Liver (tissue), 9 donors: ENCODE results near the gene CCT7. TPM values are rescaled to one million over a fixed set of nuclear protein-coding genes. Genes with fewer than 3 reads are reported as not detected.

ENCODE experiments used
- DNase-seq: peaks from one replicate; pipeline ENCODE4 v3.0.0-alpha.2; 2017; ENCODE audit warnings: low spot score
- H3K27ac ChIP-seq, 2 donors: one replicate each; pipeline ENCODE4 v1.7.0; 2013; ENCODE audit warnings: inconsistent platforms in 2 of 2, low read length in 2 of 2, control low read depth in 1 of 2, low read depth in 1 of 2, mild to moderate bottlenecking in 1 of 2
- H3K27me3 ChIP-seq, 4 donors: one replicate each; pipeline versions ENCODE4 v1.6.1 to v1.7.0; 2013; ENCODE audit warnings: low read length in 3 of 4, inconsistent platforms in 1 of 4, mild to moderate bottlenecking in 1 of 4, moderate library complexity in 1 of 4; ENCODE audit not compliant: control insufficient read depth in 4 of 4, insufficient read depth in 4 of 4
- H3K36me3 ChIP-seq, 4 donors: one replicate each; pipeline versions ENCODE4 v1.6.1 to v1.7.0; 2013; ENCODE audit warnings: low read length in 3 of 4, mild to moderate bottlenecking in 3 of 4, low read depth in 1 of 4, moderate library complexity in 1 of 4; ENCODE audit not compliant: control insufficient read depth in 4 of 4, insufficient read depth in 3 of 4
- H3K4me1 ChIP-seq, 4 donors: one replicate each; pipeline versions ENCODE4 v1.6.1 to v1.7.0; 2013; ENCODE audit warnings: low read length in 3 of 4, mild to moderate bottlenecking in 3 of 4, moderate library complexity in 1 of 4; ENCODE audit not compliant: control insufficient read depth in 4 of 4, insufficient read depth in 4 of 4
- H3K4me3 ChIP-seq, 3 donors: one replicate each; pipeline versions ENCODE4 v1.6.1 to v1.7.0; 2013; ENCODE audit warnings: low read length in 3 of 3, control low read depth in 1 of 3, low read depth in 1 of 3, mild to moderate bottlenecking in 1 of 3
- H3K9ac ChIP-seq, 2 donors: one replicate each; pipeline ENCODE4 v1.7.0; 2013; ENCODE audit warnings: low read length in 2 of 2, mild to moderate bottlenecking in 2 of 2, moderate library complexity in 2 of 2, control low read depth in 1 of 2, low read depth in 1 of 2
- H3K9me3 ChIP-seq, 4 donors: one replicate each; pipeline versions ENCODE4 v1.6.1 to v1.7.0; 2013; ENCODE audit warnings: low read length in 3 of 4; ENCODE audit not compliant: control insufficient read depth in 4 of 4
- ATF3 ChIP-seq: IDR thresholded peaks from 2 replicates; pipeline ENCODE4 v1.6.1; 2016; ENCODE audit warnings: antibody characterized with exemption
- CTCF ChIP-seq: fragments of 150-350 bp; IDR thresholded peaks from 2 replicates; pipeline ENCODE4 v1.5.1; 2017; ENCODE audit warnings: improper control_type of control experiment, low read depth, low read length; ENCODE audit not compliant: missing input control
- EGR1 ChIP-seq, 2 donors: IDR thresholded peaks; 2 replicates each; pipeline ENCODE4 v1.6.1; 2016 to 2018; ENCODE audit warnings: antibody characterized with exemption in 2 of 2, low read depth in 2 of 2
- FOXA1 ChIP-seq: IDR thresholded peaks from 2 replicates; pipeline ENCODE4 v1.6.1; 2016; ENCODE audit warnings: antibody characterized with exemption
- FOXA2 ChIP-seq: IDR thresholded peaks from 2 replicates; pipeline ENCODE4 v1.6.1; 2016; ENCODE audit warnings: antibody characterized with exemption
- GABPA ChIP-seq, 2 donors: IDR thresholded peaks in 1 of 2; conservative IDR thresholded peaks in 1 of 2; 2 replicates each; pipeline ENCODE4 v1.6.1; 2016; ENCODE audit warnings: antibody characterized with exemption in 2 of 2, mild to moderate bottlenecking in 1 of 2, moderate library complexity in 1 of 2
- HNF4A ChIP-seq, 2 donors: conservative IDR thresholded peaks; 2 replicates each; pipeline ENCODE4 v1.6.1; 2016; ENCODE audit warnings: antibody characterized with exemption in 2 of 2, mild to moderate bottlenecking in 2 of 2
- HNF4G ChIP-seq: IDR thresholded peaks from 2 replicates; pipeline ENCODE4 v1.6.1; 2016; ENCODE audit warnings: antibody characterized with exemption
- JUND ChIP-seq, 2 donors: IDR thresholded peaks; 2 replicates each; pipeline ENCODE4 v1.6.1; 2016; ENCODE audit warnings: antibody characterized with exemption in 2 of 2
- MAX ChIP-seq: IDR thresholded peaks from 2 replicates; pipeline ENCODE4 v1.6.1; 2016; ENCODE audit warnings: antibody characterized with exemption
- NR2F2 ChIP-seq: IDR thresholded peaks from 2 replicates; pipeline ENCODE4 v1.6.1; 2016; ENCODE audit warnings: antibody characterized with exemption
- RAD21 ChIP-seq, 2 donors: IDR thresholded peaks; 2 replicates each; pipeline ENCODE4 v1.6.1; 2016; ENCODE audit warnings: antibody characterized with exemption in 2 of 2, mild to moderate bottlenecking in 2 of 2
- REST ChIP-seq: IDR thresholded peaks from 2 replicates; pipeline ENCODE4 v1.6.1; 2016; ENCODE audit warnings: antibody characterized with exemption, mild to moderate bottlenecking
- RXRA ChIP-seq, 2 donors: IDR thresholded peaks; 2 replicates each; pipeline ENCODE4 v1.6.1; 2017 to 2018; ENCODE audit warnings: antibody characterized with exemption in 2 of 2, mild to moderate bottlenecking in 1 of 2
- SP1 ChIP-seq: IDR thresholded peaks from 2 replicates; pipeline ENCODE4 v1.6.1; 2018; ENCODE audit warnings: antibody characterized with exemption, mild to moderate bottlenecking
- TAF1 ChIP-seq: conservative IDR thresholded peaks from 2 replicates; pipeline ENCODE4 v1.6.1; 2016; ENCODE audit warnings: antibody characterized with exemption, mild to moderate bottlenecking
- YY1 ChIP-seq: IDR thresholded peaks from 2 replicates; pipeline ENCODE4 v1.6.1; 2016; ENCODE audit warnings: antibody characterized with exemption, mild to moderate bottlenecking
- ZBTB33 ChIP-seq: IDR thresholded peaks from 2 replicates; pipeline ENCODE4 v1.6.1; 2016; ENCODE audit warnings: antibody characterized with exemption
- WGBS: extraction: QIAGEN DNeasy Blood & Tissue Kit; methylation state at CpG from one replicate; pipeline ENCODE4 v1.1.7; 2013; 5-methylcytosine and 5-hydroxymethylcytosine counted together
- polyA plus RNA-seq, 2 donors: library from polyadenylated mRNA; stranded (reverse) in 1 of 2; unstranded in 1 of 2; fragments of 200-250 nt in 1 of 2; fragments of >200 nt in 1 of 2; fragmentation: Nextera tagmentation in 1 of 2; extraction: Ambion mirVana in 1 of 2; gene quantifications; one replicate each; pipeline versions ENCODE4 v1.2.1 to v1.2.3, GENCODE V29; 2013 to 2015
- total RNA-seq, 2 donors: library from RNA; depleted of rRNA; stranded (reverse); fragments of >200 nt; gene quantifications; one replicate each; pipeline ENCODE4 v1.2.3, GENCODE V29; 2014
- donor health status: healthy.
- donor health status: healthy.
- donor health status: healthy.
- donor health status: healthy.
- donor health status: healthy.

Gene CCT7
- total RNA-seq (100 to 1,000 TPM; 106 to 115 TPM), polyA plus RNA-seq (10 to 100 TPM; 83.7 to 96.2 TPM)

GRCh38 chr2:73233932-73234832, at the start of gene CCT7:
Gene CCT7 (plus strand): TSS chr2:73234308. CDS start chr2:73234379, 71 bp downstream.
- WGBS, result under 1% methylated on average over 69 of the region's 69 CpGs
- peak; percentile 84 for DNase-seq
- TF ChIP-seq SP1 (peak; percentile 59), FOXA2 (no peak), NR2F2 (no peak), TAF1 (peak; percentile 94), HNF4A (conservative IDR thresholded peaks at IDR 0.05) (no peak), MAX (peak; percentile 66), RXRA (IDR thresholded peaks at IDR 0.05) (peak; percentile 15 to 32), YY1 (peak; percentile 93), HNF4G (no peak), CTCF (no peak), JUND (IDR thresholded peaks at IDR 0.05) (no peak), ZBTB33 (peak; percentile 69), FOXA1 (no peak), REST (peak; percentile 92), GABPA (IDR thresholded peaks at IDR 0.05 in 1 of 2, conservative IDR thresholded peaks at IDR 0.05 in 1 of 2) (peak; percentile 82 to 93), RAD21 (IDR thresholded peaks at IDR 0.05) (no peak), ATF3 (no peak), EGR1 (IDR thresholded peaks at IDR 0.05; ENCODE audit: low read depth in 2 of 2) (no peak)
- H3K4me3 ChIP-seq, result peak within 1 kb of the TSS; percentile 86 to 97 (median 87)
- no peaks in the 10 kb centered on the region for H3K9me3 ChIP-seq
- peak within 1 kb of the TSS; percentile 88 to 91 for H3K9ac ChIP-seq
- peaks cover 0 to 11% (median 5%) of the 10 kb centered on the region in 4 donors for H3K36me3 ChIP-seq
- H3K4me1 ChIP-seq, result peaks cover 2 to 26% (median 19%) of the 10 kb centered on the region in 4 donors
- peak within 1 kb of the TSS; percentile 90 to 95 for H3K27ac ChIP-seq
- no peaks in the 10 kb centered on the region for H3K27me3 ChIP-seq
